ENCODE results near the gene ADRB2. TPM values are rescaled to one million over a fixed set of nuclear protein-coding genes. Genes with fewer than 3 reads are reported as not detected.

ADRB2 gene
- total RNA-seq, 1 experiment from 2014 or later, result 1.0 TPM

GRCh38 chr5:148850836-148851235 is 24.4 kb downstream of the ADRB2 start:
- BruUV-seq (replicated peaks), result no TSS peak
- Histone ChIP-seq H3K4me3 (ENCODE audit: low read depth in 2 of 2, low read length in 2 of 2) (no peak overlapping the region), H3K27me3 (ENCODE audit: control insufficient read depth, insufficient read depth, low read length) (no peaks in the 10 kb centered on the region), H3K27ac (ENCODE audit: low read length) (no peak overlapping the region), H3K4me1 (ENCODE audit: control insufficient read depth, insufficient read depth, low read length) (no peaks in the 10 kb centered on the region), H3K36me3 (ENCODE audit: control insufficient read depth, insufficient read depth, low read length) (no peaks in the 10 kb centered on the region), H3K9me3 (ENCODE audit: control insufficient read depth, insufficient read depth, low read depth, low read length) (no peaks in the 10 kb centered on the region)
- DNase-seq (ENCODE audit: low read depth, low spot score) (no peak), ATAC-seq (no peak)
- ChIA-PET CTCF (no interaction called here), POLR2A (no interaction called here)
- in situ Hi-C loops (cut with HindIII; ENCODE audit: low pct_unique_long_range_greater_than_20kb, low sequenced_read_pairs) (no loop called here), intact Hi-C loops (cut with micrococcal nuclease; ENCODE audit: unreplicated experiment) (no loop called here)
- TF ChIP-seq TCF7L2 (IDR thresholded peaks at IDR 0.05; ENCODE audit: low read depth, low read length) (no peak), SIN3A (IDR thresholded peaks at IDR 0.05; ENCODE audit: borderline replicate concordance, insufficient read depth, low read depth, low read length) (no peak), POLR2AphosphoS5 (IDR thresholded peaks at IDR 0.05; ENCODE audit: low read depth, low read length) (no peak), REST (IDR thresholded peaks at IDR 0.05; ENCODE audit: insufficient read depth in 1 of 2, low read depth in 2 of 2, low read length in 1 of 2) (no peak)
- TF ChIP-seq, protein P1, sequence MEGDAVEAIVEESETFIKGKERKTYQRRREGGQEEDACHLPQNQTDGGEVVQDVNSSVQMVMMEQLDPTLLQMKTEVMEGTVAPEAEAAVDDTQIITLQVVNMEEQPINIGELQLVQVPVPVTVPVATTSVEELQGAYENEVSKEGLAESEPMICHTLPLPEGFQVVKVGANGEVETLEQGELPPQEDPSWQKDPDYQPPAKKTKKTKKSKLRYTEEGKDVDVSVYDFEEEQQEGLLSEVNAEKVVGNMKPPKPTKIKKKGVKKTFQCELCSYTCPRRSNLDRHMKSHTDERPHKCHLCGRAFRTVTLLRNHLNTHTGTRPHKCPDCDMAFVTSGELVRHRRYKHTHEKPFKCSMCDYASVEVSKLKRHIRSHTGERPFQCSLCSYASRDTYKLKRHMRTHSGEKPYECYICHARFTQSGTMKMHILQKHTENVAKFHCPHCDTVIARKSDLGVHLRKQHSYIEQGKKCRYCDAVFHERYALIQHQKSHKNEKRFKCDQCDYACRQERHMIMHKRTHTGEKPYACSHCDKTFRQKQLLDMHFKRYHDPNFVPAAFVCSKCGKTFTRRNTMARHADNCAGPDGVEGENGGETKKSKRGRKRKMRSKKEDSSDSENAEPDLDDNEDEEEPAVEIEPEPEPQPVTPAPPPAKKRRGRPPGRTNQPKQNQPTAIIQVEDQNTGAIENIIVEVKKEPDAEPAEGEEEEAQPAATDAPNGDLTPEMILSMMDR (IDR thresholded peaks at IDR 0.05), result no peak

- no peak for TF ChIP-seq TCF7L2 (IDR thresholded peaks at IDR 0.05; ENCODE audit: low read depth, low read length)
- TF ChIP-seq, protein P1 (IDR thresholded peaks at IDR 0.05), result no peak
- TF ChIP-seq SIN3A (IDR thresholded peaks at IDR 0.05; ENCODE audit: borderline replicate concordance, insufficient read depth, low read depth, low read length), result no peak
- TF ChIP-seq POLR2AphosphoS5 (IDR thresholded peaks at IDR 0.05; ENCODE audit: low read depth, low read length), result no peak
- TF ChIP-seq REST (IDR thresholded peaks at IDR 0.05; ENCODE audit: insufficient read depth in 1 of 2, low read depth in 2 of 2, low read length in 1 of 2), result no peak
- H3K9me3 ChIP-seq (ENCODE audit: control insufficient read depth, insufficient read depth, low read depth, low read length), result no peaks in the 10 kb centered on the region
- ChIA-PET CTCF (no interaction called here), POLR2A (no interaction called here)
- BruUV-seq (replicated peaks), result no TSS peak
- intact Hi-C loops (cut with micrococcal nuclease; ENCODE audit: unreplicated experiment) (no loop called here), in situ Hi-C loops (cut with HindIII; ENCODE audit: low pct_unique_long_range_greater_than_20kb, low sequenced_read_pairs) (no loop called here)
- H3K27me3 ChIP-seq (ENCODE audit: control insufficient read depth, insufficient read depth, low read length), result no peaks in the 10 kb centered on the region
- H3K27ac ChIP-seq (ENCODE audit: low read length), result no peak overlapping the region
- H3K4me1 ChIP-seq (ENCODE audit: control insufficient read depth, insufficient read depth, low read length), result no peaks in the 10 kb centered on the region
- DNase-seq (ENCODE audit: low read depth, low spot score) (no peak), ATAC-seq (no peak)
- H3K36me3 ChIP-seq (ENCODE audit: control insufficient read depth, insufficient read depth, low read length), result no peaks in the 10 kb centered on the region
- H3K4me3 ChIP-seq (ENCODE audit: low read depth in 2 of 2, low read length in 2 of 2), result no peak overlapping the region
Observed at GRCh38 chr5:148853868-148854267, 27.5 kb downstream of the ADRB2 start.

Data from Panc1 (cell line).